NCI-H1694 (cell line): ENCODE measurements around the gene CCDC171.

Source experiments
- DNase-seq: peaks from one replicate; lab custom pipeline; 2025; lab: John Stamatoyannopoulos, UW

The CCDC171 gene

GRCh38 chr9:15882328-15882727 lies 329.5 kb downstream of the CCDC171 start:
- DNase-seq = no peak

GRCh38 chr9:15882883-15883282 lies 330.0 kb downstream of the CCDC171 start:
- no peak for DNase-seq

DNA sequence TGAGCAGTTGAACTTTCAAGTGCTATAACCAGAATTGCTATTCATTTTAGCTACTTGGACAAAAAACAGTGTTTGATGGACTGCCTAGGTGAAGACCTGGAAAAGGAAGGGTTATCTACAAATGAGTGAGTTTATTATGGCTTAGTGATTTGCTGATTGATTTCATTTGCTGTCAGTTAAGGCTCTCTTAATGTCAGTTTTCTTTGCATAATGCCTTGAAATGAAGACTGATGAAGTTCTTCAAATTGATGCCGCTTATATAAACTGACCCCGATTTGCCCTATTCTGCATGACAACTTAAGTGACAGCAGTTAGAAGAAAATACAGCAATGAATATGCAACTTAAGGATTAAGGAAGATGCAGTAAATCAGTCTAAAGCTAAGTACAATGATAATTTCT lies 332.6 kb downstream of the CCDC171 start:
- DNase-seq = no peak

DNA sequence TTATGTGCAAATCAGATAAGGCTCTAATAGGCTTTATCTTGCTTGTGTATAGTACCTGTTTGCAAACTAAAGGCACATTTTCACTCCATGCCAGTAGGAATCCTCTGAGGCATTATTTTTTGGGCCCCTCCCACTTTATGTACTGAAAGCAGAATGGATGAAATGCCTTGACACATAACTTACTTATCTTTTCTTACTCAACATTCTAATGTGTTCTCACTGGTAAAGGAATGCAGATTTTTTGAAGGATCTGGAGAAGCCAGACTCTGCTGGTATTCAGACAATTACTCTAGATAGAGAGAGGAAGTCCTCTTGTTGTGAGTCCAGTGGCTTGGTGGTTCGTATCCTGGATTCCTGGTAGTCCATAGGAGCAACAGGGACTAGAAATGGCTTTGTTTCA lies 336.7 kb downstream of the CCDC171 start:
- DNase-seq = no peak

DNA sequence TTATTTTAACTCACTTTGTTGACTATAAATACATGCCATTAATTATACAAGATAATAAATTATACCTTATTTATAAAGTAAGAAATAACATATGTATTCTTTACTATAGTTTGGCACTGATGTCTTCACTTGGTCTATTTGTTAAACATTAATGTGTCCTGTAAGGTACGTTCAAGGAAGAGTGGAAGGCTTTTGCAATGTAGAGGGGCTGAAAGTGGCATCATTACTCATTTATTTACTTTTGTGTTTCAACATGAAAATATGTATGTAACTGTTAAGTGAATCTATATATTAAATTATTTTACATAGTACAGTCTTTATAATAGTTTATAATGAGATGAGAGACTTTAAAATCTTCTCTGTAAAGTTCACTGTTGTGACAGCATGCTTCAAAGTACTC lies 348.7 kb downstream of the CCDC171 start:
- DNase-seq = no peak

- no peak for DNase-seq
These were observed 356.5 kb downstream of the CCDC171 start for GRCh38 chr9:15909297-15909696.

GRCh38 chr9:15915711-15916110 lies 362.9 kb downstream of the CCDC171 start:
- no peak for DNase-seq

- no peak for DNase-seq
These were observed 374.3 kb downstream of the CCDC171 start for GRCh38 chr9:15927161-15927560.

DNA sequence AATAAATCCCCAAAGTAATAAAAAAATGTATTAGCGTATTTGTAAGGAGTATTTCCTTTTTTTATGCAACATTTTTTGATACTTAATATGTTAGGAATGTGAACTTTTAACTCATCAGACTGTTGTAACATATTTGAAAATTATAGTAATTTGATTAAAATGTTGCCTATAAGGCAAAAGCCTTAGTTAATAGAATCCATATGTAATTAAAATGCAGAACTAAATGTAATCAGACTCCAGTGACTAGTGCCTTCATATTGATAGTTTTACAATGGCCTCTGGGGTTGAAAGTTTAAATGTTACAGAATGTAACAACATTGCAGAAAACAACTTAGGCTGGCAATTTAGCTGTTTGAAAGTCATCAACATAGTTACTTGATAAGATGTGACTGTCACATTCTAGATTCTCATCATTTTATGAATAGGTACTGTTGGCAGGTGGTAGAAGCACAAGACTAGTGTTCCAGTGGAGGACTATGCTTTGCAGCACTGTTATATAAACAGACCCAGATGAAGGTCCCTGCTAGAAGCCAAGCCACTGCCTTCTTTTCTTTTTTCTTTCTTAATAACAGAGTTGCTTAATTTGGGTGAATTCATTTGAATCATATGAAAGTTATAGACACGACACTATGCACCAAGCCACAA lies 382.9 kb downstream of the CCDC171 start:
- DNase-seq = no peak

- no peak for DNase-seq
These were observed 383.6 kb downstream of the CCDC171 start for GRCh38 chr9:15936306-15936921.

DNA sequence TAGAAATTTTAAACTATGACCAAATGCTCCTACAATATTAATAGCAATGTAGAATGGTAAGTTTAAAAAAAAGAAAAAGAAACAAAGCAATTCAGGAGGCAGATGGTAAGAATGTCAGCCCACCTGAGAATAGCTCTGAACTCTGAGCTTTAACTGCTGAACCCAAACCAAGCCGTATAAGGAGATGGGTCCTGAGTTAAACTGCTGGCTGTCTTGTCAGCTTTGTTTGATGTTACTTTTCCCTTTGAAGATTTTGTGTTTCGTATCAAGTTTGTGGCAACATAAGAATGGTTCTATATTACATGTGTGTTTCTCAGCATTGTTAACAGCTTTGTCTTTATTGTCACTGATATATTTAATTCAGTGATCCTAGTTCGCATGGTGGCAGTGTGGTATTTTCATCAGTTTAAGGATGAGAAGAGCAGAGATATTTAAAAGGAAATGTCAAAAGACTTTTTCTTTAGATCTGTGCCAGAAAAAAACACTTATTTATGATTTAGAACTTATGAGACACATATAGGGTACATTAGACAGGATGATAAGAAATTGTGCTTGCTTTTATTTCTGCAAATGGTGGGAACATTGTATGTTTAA lies 390.1 kb downstream of the CCDC171 start:
- no peak for DNase-seq

- no peak for DNase-seq
These were observed 391.5 kb downstream of the CCDC171 start for GRCh38 chr9:15944341-15944740.

DNA sequence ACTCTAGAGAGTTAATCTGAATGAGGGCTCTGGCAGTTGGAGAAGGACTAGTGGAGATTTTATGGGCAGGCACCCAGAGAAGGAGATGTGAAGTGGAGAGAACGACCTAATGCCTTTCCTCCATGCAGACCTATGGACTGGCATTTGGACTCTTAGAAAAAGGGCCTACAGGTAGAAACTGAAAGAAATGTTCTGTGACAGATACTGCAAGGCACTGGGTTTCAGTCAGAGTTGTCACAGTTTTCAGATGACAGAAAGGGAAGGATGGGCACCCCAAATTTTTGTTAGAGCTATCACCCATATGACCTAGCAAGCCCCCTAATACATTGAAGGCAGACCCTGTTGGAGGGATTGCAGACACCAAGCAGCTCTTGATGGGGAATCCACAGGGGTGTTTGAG lies 406.8 kb downstream of the CCDC171 start:
- DNase-seq = no peak

DNA sequence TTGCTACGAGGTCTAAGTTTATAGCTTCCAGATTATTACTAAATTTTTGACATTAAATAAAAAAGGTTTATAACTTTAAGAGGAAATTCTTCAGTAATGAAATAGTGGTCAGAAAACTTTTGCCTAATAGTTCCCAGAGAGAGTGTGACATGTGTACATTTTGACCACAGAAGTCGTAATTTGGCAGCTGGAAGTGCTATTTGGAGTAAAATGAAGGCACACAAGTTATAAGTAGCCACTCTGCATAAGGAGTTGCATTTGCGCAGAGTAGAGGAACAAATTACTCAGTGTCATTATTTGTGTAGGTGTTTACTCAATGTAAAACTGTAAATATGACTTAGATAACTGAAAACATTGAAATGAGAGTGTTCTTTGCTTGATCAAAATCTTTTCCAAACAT lies 408.4 kb downstream of the CCDC171 start:
- DNase-seq = no peak

- no peak for DNase-seq
These were observed 412.5 kb downstream of the CCDC171 start for GRCh38 chr9:15965246-15965745.

- no peak for DNase-seq
These were observed 413.6 kb downstream of the CCDC171 start for GRCh38 chr9:15966471-15966870.

DNA sequence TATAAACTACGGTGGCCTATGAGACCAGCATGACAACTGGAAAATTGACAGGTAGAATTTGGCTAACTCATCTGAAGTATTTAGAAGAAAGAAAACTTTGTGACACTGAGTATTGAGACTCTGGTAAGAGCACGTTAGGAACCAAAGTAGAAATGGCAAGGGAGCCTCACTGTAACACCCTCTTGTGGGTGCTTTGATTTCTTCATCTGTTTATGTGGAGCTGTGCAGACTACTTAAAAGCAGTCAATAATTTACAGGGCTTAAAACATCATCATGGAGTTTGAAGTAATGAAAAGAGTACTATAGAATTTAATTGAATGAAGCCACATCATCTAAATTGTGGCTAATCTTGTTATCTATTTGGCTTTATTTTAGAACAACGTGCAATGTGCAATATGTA lies 414.2 kb downstream of the CCDC171 start:
- DNase-seq = no peak

DNA sequence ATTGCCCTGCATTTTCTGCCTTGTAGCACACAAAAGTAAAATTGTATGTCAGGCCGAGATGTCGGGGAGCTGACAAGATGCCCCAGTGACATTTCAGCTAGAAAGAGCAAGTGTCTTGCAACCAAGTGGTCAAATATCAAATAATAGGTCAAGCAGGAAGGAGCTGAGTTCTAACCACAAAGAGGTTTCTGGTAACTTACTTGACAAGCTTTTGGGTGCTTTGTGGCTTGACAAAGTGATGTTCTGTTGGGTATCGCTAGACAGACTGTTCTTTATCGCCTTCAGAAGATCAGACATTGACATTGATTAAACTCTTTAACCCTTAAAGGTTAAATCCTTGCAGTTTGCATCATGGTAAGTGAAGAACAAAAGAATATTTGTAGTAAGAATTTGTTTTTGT lies 419.9 kb downstream of the CCDC171 start:
- DNase-seq = no peak

DNA sequence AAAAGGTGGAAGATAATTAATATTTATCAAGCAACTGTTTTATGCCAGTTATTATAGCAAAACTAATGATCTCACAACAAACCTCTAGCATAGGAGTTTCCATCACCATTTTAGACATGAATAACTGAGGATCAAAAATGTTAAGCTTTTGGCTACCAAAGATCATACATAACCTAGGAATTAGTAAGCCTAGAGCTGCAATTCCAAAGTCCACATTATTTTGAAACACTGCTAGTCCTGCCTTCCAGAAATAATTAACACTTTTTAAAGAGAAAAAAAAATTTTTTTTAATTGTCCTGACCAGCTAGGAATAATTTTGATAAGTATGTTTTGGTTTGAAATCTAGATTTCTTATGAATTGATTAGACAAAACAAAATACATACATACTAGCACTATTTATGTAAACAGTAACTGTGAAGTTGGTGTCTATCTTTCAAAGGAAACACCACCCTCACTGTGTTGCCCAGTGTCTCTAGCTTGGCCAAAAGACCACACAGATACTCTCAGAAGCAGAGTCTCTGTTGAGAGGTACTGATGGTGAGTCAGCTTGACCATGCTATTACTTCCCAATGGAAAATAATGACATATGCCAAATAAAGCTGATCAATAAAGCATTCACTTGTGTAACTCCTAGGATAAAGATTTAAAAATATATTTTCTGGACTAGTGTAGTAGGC lies 422.4 kb downstream of the CCDC171 start:
- no peak for DNase-seq

GRCh38 chr9:15977438-15977837 lies 424.6 kb downstream of the CCDC171 start:
- no peak for DNase-seq

- no peak for DNase-seq
These were observed 429.3 kb downstream of the CCDC171 start for GRCh38 chr9:15982182-15982581.

DNA sequence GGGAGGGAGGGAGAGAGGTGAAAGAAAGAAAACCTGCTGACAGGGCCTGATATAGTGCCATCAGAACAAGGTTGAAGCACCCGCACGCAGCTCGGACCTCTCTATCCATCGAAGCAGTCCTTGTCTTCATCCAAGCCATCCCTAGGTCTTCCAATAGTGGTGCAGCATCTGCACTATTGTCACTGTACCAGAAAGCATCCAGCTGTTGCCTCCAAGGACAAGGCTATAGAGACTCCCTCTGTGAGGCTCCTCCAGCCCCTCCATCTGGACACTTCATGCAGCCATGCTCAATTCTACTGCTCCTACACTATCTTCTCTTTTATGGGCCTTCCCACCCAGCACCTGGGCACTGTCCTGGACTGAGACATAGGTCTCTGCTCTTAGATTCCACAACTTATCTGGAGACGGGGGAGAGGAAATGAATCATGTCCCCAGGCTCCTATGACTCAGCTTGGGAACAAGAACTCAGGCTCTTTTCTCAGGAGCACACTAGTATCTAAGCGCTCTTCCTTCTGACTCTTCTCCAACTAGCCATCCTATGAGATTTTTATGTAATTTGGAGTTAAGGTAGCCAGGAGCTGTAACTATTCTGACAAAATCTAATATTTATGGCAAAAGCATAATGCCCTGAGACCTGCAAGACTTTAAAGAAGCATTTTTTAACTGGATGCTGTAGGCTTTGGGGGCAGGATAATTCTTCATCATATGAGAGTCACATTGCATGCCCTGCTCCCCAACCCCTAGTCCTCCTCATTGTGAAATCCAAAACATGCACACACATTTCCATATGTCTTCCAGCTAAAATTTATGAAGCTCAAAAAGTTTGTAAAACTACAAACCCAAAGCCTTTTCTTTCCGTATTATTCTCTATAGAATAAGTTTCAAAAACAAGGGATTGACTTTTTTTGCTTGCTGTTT lies 446.8 kb downstream of the CCDC171 start:
- DNase-seq = no peak
